ENCODE data around the gene TIFAB.

Gene TIFAB

DNA sequence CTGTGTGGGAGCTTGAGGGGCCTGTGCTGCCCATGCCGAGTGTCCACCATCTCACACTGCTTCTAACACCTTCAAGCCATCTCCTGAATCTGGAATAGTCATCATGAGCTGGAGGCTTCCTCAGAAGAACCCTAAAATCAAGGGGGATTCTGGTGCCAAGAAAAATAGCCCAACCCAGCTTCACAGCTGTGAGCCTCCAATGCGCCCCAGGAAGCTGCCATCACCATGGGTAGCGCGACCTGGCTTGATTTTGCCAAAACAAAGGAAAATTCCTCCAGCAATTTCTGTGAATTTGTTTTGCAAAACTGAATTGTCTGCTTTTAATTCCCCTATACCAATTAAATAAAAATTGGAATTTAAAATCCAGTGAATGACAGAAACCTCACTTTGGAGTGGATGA, 6.2 kb upstream of the TIFAB start:
- DNase-seq (ENCODE audit: low spot score) = no peak

DNA sequence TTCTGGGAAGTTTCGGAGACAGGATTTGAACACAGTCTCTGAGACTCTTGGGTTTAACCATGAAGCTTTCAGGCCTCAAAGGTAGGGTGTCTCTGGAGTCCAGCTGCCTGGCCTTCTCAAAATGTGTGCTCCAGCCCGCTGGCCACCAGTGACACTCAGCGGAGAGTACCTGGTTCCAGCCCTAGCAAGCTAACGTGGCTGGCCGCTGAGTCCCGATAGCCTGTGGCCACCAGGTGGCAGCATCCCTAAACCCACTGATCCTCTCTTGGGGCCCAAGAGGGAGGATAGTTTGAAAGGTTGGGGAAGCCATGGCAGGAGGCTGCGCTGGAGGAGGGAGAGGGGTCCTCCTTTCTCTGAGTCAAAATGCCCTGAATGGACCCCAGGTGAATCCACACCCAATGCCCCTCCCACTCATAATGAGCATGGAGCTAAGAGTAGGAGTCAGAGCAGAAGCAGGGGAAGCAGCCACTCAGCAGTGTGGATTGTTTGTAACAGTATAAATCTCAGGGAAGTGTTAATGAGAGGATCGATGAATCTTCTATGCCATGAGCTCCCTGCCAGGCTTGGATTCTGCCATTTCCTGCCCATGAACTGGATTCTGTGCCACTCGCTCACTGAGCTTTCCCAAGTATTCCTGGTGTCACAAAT, 5.4 kb upstream of the TIFAB start:
- DNase-seq (ENCODE audit: low spot score) = no peak

DNA sequence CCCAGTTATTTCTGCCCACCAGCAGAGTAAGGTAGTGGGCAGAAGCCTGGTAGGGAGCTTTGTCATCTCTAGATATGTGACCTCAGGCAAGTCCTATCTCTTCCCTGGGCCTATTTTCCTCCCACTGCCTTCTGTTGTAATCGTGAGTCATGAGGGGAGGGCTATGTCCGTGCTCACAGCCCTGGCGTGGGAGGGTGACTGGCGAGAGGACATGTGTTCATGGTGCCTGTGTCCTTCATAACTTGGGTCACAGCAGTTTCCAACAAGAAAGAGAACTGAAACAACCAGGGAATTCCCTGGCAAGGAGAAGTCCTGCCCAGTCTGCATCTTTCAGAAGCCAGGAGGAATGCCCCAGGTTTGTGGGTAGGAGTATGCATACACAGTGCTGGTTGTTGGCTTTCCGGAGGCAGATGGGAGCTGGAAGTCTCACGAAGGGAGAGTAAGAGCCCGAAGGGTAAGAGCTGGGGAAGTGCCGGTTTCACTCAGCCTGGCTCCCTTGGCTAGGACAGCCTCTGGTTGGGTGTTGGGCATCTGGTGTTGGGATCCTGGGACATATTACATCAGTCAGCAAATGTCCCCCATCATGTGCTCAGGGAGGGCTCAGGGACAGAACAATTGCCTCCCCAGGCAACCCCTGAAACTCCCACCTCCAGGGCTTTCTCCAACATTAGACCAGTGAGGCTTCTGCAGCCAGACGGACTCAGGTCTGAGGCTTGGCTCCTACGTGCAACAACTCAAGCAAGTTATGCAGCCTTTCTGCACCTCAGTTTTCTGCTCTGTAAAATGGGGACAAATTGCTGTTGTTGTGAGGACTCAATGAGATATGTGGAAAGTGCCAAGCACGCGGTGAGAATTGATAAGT, 4.3 kb upstream of the TIFAB start:
- peak; percentile 42 for DNase-seq (ENCODE audit: low spot score)

DNA sequence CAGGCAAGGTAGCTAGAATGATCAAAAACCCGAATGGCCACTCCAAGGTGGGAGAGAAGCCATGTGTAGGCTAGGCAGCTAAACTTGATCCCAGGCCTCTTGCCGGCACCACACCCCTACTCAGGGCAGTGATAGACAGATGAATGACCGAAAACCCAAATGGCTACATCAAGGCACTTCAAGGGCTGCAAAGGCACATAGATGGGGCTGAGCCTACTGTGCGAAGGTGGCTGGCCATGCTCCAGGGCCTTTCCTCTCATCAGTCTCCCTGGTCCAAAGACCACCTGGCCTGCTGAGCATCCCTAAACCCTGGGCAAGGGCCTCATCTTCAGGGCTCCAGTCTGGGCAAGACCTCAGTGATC, 3.7 kb upstream of the TIFAB start:
- DNase-seq (ENCODE audit: low spot score) = no peak

DNA sequence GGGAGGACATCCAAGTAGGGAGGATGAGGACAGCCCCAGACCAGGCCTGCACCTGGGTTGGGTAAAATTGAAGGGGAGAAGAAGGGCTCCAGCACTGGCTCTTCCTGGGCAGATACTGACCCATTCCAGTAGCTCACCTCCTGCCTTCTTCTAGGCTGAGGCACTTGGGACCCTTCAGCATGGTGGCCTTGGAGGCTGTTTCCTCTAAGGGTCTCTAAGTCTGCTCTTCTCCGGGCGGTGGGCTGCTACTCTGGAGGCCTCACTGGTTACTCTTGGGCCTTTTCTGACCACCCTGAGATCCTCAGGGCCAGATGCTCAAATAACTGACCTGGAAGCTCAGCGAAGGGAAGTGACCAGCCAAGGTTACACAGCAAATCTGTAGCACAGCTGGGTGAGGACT, 2.8 kb upstream of the TIFAB start:
- no peak for DNase-seq (ENCODE audit: low spot score)

DNA sequence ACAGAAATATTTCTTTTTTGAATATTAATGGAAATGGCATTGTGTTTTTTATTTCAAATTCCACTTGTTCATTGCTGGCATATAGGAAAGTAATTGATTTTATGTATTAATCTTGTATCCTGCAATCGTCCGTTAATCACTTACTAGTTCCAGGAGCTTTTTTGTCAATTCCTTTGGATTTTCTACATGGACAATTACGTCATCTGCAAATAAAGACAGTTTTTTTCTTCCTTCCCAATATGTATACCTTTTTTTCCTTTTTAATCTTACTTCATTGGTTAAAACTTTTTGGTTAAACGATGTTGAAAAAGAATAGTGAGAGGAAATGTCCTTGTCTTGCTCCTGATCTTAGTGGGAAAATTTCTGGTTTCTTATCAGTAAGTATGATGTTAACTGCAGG, 1.5 kb upstream of the TIFAB start:
- DNase-seq (ENCODE audit: low spot score) = no peak

DNA sequence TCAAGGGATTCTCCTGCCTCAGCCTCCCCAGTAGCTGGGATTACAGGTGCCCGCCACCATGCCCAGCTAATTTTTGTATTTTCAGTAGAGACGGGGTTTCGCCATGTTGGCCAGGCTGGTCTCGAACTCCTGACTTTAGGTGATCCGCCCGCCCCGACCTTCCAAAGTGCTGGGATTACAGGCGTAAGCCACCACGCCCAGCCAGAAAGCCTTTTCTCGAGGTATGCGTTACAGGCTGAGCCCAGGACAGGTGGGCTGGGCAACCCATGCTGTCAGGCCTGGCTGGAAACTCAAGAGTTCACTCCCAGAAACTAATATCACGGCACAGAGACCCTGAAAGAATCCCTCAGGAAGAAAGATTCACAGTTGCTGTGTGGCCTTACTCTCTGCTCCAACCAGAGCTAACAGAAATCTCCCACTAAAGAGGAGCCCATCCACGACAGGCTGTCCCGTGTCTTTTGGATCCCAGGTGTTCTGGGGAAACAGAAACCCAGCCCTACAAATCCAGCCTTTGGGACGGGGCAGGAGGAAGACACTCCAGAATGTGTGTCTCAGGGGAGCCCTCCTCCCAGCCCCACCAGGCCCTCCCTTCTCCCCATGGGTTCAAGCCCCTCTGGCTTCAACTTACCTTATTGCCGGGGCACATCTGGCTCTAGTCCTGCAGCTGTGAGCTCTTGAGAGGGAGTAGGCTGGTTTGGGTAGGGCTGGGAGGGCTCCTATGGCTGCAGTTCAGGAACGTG, 400 bp downstream of the TIFAB start:
- no peak for DNase-seq (ENCODE audit: low spot score)

DNA sequence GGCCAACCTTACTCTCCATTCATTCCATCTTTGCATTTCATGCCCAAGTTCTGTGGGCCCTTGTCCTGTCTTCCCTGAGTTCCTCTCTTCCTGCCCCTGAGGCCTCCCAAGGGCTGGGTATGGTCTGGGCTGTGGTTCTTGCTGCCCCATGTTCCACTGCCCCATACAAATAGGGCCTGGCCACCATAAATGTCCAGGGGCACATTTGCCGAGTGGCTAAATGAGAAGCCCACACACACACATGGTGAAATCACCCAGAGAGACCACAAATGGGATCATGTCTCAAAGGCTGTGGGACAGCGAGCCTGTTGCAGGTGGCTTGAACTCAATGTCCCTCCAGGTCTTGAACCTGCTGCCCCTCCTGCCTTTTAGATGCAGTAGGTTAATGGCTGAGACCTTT, 1.2 kb downstream of the TIFAB start:
- no peak for DNase-seq (ENCODE audit: low spot score)

DNA sequence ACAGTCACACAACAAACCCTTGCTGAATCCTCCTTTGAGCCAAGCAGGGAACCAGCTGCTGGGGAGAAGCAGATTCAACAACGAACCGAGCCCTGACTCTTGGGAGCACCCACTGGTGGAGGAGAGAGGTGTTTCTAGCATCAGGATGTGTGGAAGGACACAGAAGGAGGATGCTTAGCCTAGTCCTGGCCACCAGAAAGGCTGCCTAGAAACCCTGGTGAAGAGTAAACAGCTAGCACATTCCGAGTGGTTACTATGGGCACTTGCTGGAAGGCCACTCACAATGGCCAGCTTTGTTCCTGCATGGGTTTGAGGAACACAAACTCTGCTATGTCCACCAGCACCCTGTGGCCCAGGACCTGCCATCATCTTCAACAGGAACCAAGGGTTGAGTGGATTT, 1.8 kb downstream of the TIFAB start:
- DNase-seq (ENCODE audit: low spot score) = no peak

DNA sequence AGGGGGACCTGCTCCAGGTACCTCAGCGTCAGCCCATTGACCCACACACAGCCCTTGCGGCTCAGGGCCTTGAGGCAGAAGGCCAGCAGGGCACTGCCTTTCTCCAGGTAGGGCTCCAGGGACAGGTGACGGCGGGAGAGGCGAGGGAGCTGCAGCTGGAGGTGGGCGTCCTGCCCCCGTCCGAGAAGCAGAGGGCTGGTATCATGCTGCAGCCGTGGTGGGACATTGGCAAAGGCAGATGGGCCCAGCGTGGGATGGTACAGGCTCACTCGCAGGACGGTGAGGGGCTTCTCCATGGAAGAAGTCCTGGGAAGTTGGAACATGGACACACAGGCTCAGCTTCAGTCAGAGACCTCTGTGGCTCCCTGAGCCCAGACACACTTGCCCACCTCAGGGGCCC, 2.5 kb downstream of the TIFAB start:
- DNase-seq (ENCODE audit: low spot score) = no peak

DNA sequence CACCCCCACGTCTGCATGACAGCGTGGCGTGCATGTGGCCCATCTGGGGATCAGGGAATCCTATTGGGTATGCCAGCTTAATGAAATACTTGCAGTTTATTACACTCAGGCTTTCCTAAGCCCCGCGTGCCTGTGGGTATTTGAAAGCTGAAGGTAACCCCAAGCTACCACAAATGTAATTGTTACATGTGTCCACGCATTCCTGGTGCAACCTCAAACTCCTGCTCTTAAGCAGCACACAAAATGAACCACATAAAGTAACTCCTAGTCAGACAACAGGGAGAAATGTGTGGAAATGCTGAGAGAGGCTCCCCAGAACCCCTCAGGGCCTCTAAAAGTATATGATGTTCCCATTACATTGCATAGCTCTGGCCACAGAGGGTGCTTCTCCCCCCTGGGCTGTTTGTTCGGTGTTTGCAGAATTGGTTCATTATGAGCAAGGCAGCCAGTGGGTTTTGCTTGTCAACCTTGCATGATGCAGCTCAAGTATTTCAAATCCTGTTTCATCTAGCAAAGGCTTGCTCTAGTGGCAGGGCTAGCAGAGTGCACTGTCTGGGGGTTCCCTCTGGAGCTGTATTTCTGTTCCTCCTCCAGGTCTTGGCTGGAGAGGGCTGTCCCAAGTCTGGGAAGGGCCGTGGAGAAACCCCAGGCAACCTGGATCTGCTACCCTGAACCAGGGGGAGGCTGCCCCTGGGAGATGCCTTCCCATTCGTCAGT, 3.2 kb downstream of the TIFAB start:
- no peak for DNase-seq (ENCODE audit: low spot score)

DNA sequence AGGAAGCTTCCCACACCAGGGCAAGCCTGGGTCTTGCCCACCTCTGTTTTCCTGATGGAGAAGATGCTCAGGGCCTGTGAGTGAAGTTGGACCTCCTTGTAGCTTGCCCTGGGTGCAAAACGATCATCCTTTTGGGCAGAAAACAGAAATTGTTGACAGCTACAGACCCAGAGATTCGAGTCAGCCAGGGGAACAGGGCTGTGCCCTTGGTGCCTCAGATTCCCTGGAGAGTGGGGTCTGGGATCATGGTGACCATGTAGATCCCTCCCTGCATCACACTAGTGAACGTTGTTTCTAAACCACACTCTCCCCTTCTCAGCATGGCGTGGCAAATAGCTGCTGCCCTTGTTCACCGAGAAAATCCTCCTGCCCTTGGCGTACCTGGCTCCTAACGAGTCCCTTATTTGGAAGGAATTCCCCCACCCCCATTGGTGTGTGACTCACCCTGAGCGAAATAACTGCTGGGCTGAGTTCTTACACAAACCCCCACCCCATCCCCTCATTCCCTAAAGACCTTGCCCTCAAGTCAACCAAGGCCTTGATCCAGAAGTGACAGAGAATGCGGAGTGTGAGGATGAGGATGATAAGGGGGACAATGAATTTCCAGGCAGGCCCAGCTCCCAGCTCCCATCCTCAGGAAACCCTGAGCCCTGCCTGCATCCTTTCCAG, 3.9 kb downstream of the TIFAB start:
- no peak for DNase-seq (ENCODE audit: low spot score)

DNA sequence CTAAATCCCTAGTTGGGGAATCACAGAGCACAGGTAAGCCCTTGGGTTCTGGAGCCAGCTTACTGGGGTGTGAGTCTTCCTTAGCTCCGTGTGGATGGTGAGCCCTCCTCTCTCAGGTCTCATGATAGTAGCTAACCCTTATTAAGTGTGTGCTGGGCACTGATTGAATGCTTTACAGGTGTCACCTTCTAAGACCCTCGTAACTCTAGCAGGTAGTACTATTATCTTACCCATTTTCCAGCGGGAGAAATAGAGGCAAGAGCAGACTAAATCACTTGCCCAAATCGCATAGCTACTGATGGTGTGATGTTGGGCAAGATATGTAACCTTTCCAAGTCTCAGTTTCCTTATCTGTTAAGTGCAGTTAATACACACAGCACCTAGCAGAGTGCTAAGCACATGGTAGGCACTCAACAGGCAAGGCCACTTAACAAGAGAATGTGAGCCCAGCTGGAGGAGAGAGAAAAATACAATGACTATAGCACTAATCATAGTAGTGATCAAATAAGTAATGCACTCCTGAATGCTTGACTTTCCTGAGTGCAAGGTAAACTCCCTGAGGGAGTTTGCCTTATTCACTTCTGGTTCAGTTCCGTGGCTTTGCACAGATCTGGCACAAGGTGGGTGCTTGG, 4.7 kb downstream of the TIFAB start, which contains the start of gene DCANP1:
Gene DCANP1, minus strand, starts transcription at position 51 of the 632 bp plus-strand sequence. CDS start 240 bp downstream, outside the sequence.
- no peak for DNase-seq (ENCODE audit: low spot score)

DNA sequence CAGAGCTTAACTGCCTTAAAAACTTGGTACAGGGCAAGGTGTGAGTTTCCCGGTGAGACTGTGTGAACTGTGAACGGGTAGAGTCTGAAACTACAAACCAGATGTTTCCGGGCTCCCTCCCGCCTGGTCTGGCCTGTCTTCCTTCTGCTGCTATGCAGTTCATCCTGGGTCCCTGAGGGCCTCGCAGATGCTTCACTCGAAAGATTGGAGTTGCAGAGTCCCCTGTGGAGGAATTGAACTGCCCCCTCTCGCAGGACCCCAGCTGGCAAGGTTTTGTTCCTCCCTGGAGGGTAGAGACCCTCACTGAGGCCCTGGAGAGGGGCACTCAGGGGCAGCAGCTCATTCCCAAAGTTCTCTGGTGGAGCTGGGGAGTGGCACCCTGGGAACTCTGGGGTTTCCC, 5.5 kb downstream of the TIFAB start:
- DNase-seq (ENCODE audit: low spot score) = no peak

DNA sequence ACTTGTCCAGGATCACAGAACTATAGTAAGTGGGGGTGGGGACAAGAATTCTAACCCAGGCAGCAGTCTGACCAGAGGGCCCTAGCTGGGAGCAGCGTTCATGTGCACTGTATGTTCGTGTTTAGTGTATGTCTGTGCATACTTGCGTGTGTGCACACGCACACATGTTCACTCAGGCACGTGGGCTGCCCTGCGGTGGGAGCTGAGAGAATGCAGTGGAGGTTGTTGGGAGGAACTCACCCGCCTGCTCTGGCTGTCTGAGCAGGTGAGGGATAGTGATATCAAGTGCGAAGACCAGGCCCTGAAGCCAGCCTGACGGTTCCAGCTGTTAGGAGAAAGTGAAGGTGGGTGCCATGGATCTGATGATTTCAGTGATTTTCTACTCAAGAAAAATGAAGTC, 5.9 kb downstream of the TIFAB start:
- no peak for DNase-seq (ENCODE audit: low spot score)

DNA sequence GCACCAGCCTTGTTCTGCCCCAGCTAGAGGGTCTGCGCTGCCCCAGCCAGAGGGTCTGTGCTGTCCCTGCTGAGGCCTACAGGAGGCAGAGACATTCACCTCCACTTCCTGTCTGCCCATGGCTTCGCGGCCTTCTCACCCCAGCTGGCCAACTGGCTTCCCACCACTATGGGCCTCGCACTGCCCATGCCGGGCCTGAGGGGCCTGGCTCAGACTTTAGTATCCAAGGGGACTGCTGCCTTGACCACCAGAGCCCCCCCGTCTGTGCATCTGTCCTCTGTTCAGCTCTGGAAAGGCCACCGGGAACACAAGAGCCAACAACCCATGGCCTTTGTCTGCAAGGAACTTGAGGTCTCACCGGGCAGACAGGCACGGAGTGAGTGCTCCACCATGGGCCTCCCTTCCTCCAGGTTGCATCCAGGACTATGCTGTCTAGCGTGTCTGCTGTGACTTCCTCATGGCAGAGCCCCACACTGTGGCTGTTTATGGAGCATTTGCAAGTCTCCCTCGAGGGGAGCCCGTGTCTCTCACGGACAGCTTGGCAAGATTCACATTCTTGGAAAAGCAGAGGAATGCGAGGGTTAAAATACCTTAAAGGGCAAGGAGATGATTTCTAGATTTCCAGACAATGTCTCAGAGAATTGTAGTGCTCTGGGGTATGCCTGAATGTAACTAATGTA, 6.7 kb downstream of the TIFAB start:
- no peak for DNase-seq (ENCODE audit: low spot score)

DNA sequence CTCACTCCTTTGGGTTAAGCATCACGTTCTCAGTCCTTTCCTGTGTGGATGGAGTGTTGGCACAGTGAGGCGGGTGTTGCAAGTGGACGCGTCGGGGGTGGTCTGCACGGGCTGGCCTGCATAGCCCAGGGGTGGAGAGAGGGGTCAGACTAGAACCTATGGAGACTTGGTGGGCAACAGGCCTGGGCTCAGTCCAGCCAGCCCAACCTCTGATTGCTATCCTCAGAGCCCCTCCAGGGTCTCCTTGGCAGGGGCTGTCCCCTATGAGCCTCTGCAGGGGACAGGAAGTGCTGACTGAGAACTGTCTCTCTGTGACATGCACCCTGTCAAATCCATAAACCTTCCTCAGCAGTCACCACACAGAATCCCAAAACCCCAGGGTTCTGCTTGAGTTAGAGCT, 7.3 kb downstream of the TIFAB start:
- DNase-seq (ENCODE audit: low spot score) = no peak

DNA sequence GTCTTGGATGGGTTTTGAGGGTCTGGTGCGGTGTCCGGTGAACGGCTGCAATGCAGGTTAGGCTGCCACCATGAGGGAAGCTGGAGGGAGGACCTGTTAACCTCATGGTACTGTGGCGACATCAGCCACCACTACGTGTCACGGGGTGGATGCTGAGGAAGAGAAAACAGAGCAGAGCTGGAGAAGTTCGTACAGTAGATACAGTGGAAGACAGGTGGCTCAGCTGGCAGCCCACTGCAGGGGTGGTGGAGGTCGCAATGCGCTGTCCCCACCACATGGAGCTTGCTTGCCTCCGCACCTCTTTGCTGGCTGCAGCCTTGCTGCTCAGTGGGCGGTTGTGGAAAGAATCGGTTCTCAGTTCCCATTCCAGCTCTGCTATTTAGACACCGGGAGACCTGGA, 7.8 kb downstream of the TIFAB start:
- DNase-seq (ENCODE audit: low spot score) = no peak

DNA sequence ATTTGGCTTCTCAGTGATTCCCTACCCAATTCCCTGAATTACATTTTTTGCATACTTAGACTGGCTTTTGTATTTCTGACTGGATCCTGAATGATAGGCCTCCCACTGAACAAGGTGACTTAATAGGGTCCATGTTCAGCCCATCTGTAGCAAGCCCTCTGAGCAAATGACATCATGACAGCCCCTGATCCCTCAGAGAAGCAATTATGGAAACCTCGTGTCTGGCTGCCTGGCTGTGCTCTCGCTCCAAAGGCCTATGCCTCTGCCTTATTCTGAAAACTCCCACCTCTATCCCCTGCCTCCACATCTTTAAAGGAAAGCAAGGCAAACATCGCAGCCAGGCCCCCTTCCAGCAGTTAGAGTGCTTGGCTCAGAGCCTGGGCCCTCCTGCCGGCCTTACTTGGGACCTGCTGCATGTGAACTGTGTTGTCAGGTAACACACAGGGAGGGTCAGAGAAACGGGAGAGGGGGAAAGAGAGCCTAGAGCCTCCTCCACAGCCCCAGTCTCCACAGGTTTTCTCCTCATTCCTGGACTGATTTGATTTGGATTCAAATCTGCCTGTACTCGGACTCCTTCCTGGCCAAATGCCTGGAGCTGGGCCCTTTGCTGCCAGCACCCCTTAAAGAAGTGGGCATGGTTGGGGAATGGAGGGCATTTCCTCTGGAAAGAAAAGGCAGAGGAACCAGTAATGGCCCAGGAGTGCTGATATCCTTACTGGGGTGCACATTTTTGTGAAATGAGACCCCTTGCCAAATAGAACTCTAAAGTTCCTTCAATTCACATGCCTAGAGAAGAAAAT, 8.8 kb downstream of the TIFAB start:
- no peak for DNase-seq (ENCODE audit: low spot score)

All from putamen (tissue), 1 donor.